GM12872 (cell line): Measurements from ENCODE around the gene DTNB.

Experiments
- CTCF ChIP-seq: IDR thresholded peaks from 3 replicates; pipeline ENCODE4 v1.5.1; 2011; ENCODE audit warnings: low read depth, mild to moderate bottlenecking, low read length, moderate library complexity; ENCODE audit not compliant: insufficient read depth

DTNB gene

DNA sequence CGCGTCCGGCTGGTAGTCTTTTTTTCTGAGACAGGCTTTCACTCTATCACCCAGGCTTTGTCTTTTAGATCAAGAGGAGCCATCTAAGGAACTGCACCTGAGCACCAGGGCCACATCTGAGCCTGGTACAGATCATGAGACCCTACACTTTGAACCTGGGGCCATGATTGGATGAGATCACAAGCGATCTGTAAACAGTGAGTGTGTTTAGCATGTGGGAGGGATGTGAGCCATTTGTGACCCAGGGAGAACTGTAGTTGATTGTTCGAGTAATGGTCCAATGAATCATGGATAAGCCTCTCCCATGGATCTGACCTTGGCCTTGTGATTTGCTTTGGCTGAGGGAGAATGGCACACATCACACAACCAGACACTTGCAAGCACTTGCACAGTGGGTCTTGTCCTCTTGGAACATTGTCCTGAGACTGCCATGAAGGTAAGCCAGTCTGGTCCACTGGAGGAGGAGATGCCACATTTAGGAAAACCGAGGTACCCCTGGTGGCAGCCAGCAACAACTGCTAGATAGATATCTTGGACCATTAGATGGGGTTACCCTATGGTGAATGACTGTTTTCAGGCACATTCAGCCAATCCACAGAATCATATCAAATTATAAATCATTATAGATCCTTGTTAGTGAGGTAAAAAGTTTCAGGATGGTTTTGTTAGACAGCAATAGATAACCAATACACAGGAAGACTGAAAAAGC is 19.5 kb upstream of the DTNB start:
- TF ChIP-seq CTCF, result no peak

- no peak for TF ChIP-seq CTCF
These were observed 18.8 kb upstream of the DTNB start for GRCh38 chr2:25692143-25692542.

- no peak for TF ChIP-seq CTCF
These were observed 16.7 kb upstream of the DTNB start for GRCh38 chr2:25690058-25690457.

DNA sequence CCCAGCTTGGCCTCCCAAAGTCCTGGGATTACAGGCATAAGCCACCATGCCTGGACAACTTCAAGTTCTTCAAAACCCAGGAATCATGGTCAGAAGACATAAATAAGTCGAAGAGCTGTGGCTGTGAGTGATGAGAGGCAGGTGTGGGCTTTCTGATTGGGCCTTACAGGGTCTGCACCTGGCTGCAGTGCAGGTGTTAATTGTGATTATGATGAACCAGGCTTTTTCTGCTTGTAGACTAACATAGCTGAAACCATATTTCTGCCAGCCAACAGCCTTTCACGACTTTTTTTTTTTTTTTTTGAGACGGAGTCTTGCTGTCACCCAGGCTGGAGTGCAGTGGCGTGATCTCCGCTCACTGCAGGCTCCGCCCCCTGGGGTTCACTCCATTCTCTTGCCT is 14.9 kb upstream of the DTNB start:
- TF ChIP-seq CTCF, result no peak

- TF ChIP-seq CTCF, result no peak
These were observed 12.4 kb upstream of the DTNB start for GRCh38 chr2:25685741-25686140.

- no peak for TF ChIP-seq CTCF
These were observed 11.4 kb upstream of the DTNB start for GRCh38 chr2:25684577-25685473.

DNA sequence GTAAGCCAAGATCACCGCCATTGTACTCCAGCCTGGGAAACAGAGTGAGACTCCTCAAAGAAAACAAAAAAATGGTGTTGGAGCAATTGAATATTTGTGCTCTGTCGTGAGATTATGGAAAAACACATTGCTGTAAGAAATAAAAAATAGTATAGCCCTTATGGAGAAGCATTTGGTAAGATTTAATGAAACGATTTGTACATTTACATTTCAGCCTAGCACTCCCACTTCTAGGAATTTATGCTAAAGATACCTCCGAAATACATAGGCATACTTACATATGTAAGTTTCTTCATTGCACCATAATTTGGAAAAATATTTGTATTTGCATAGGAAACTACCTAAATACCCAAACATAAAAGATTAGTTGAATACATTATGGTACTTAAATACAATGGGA is 8.7 kb upstream of the DTNB start:
- TF ChIP-seq CTCF, result no peak
